ENCODE measurements around the gene PXDC1. TPM values are rescaled to one million over a fixed set of nuclear protein-coding genes. Genes with fewer than 3 reads are reported as not detected.
"Not testable (repeated sequence)": the region's sequence is repeated elsewhere in the genome, so short reads cannot be mapped to it uniquely, and the experiment has no call there.

PXDC1 gene
- total RNA-seq, 1 experiment from 2014 or later, result 42.9 TPM

DNA sequence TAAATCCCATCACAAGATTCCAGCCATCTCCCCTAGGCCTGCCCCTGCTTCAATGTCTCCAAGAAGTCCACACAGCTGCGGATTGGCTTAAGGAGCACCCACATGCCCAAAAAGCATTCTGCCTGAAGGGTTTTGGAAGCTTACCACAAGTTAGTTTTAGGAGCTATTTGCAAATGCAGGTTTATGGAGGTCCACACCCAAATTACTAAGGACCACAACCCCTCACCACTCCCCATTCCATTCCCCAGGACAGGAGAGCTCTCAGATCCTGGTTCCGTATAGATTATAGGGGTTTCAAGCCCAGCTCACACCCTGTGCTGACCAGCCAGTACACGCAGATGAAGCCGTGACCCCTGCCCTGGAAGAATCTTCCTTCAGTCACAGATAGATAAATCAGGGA is 24.3 kb upstream of the PXDC1 start:
- peaks cover 7% of the 10 kb centered on the region for H3K4me1 Mint-ChIP-seq (ENCODE audit: low read depth, unreplicated experiment)
- no peak overlapping the region for H3K4me3 Mint-ChIP-seq (ENCODE audit: unreplicated experiment)
- TF ChIP-seq, protein P1, sequence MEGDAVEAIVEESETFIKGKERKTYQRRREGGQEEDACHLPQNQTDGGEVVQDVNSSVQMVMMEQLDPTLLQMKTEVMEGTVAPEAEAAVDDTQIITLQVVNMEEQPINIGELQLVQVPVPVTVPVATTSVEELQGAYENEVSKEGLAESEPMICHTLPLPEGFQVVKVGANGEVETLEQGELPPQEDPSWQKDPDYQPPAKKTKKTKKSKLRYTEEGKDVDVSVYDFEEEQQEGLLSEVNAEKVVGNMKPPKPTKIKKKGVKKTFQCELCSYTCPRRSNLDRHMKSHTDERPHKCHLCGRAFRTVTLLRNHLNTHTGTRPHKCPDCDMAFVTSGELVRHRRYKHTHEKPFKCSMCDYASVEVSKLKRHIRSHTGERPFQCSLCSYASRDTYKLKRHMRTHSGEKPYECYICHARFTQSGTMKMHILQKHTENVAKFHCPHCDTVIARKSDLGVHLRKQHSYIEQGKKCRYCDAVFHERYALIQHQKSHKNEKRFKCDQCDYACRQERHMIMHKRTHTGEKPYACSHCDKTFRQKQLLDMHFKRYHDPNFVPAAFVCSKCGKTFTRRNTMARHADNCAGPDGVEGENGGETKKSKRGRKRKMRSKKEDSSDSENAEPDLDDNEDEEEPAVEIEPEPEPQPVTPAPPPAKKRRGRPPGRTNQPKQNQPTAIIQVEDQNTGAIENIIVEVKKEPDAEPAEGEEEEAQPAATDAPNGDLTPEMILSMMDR (IDR thresholded peaks at IDR 0.05; ENCODE audit: insufficient read depth in 1 of 2, low read depth in 1 of 2, low read length in 1 of 2, severe bottlenecking in 1 of 2, unreplicated experiment in 1 of 2), result no peak
- no peaks in the 10 kb centered on the region for H3K27me3 ChIP-seq (replicated peaks; ENCODE audit: control insufficient read depth, insufficient read depth, low read length)
- H3K9me3 Mint-ChIP-seq (ENCODE audit: unreplicated experiment), result no peaks in the 10 kb centered on the region
- intact Hi-C loops (cut with micrococcal nuclease; ENCODE audit: unreplicated experiment), result no loop called here
- POLR2A ChIA-PET, result no interaction called here
- H3K27me3 Mint-ChIP-seq (ENCODE audit: insufficient read depth, unreplicated experiment), result no peaks in the 10 kb centered on the region
- BruUV-seq (replicated peaks), result no TSS peak
- H3K9me3 ChIP-seq, result no peaks in the 10 kb centered on the region; the same call in 1 of the 2 replicates
- H3K4me1 ChIP-seq, result no peaks in the 10 kb centered on the region
- no peak overlapping the region for H3K27ac Mint-ChIP-seq (ENCODE audit: unreplicated experiment)
- H3K4me3 ChIP-seq (ENCODE audit: low read depth, low read length), result no peak overlapping the region
- H3K36me3 Mint-ChIP-seq (ENCODE audit: insufficient read depth, unreplicated experiment), result no peaks in the 10 kb centered on the region
- no peaks in the 10 kb centered on the region for H3K36me3 ChIP-seq (ENCODE audit: control insufficient read depth, insufficient read depth, low read length)
- DNase-seq, result no peak
- CTCF ChIA-PET, result no interaction called here

GRCh38 chr6:3775386-3775785 is 23.9 kb upstream of the PXDC1 start:
- H3K27me3 ChIP-seq (replicated peaks; ENCODE audit: control insufficient read depth, insufficient read depth, low read length), result no peaks in the 10 kb centered on the region
- no peaks in the 10 kb centered on the region for H3K36me3 Mint-ChIP-seq (ENCODE audit: insufficient read depth, unreplicated experiment)
- H3K9me3 ChIP-seq, result no peaks in the 10 kb centered on the region; the same call in 1 of the 2 replicates
- no peaks in the 10 kb centered on the region for H3K36me3 ChIP-seq (ENCODE audit: control insufficient read depth, insufficient read depth, low read length)
- intact Hi-C loops (cut with micrococcal nuclease; ENCODE audit: unreplicated experiment), result no loop called here
- BruUV-seq (replicated peaks), result no TSS peak
- POLR2A ChIA-PET, result no interaction called here
- TF ChIP-seq, protein P1 (IDR thresholded peaks at IDR 0.05; ENCODE audit: insufficient read depth in 1 of 2, low read depth in 1 of 2, low read length in 1 of 2, severe bottlenecking in 1 of 2, unreplicated experiment in 1 of 2), result no peak
- H3K4me3 ChIP-seq (ENCODE audit: low read depth, low read length), result no peak overlapping the region
- H3K27me3 Mint-ChIP-seq (ENCODE audit: insufficient read depth, unreplicated experiment), result no peaks in the 10 kb centered on the region
- CTCF ChIA-PET, result no interaction called here
- DNase-seq, result no peak
- no peaks in the 10 kb centered on the region for H3K9me3 Mint-ChIP-seq (ENCODE audit: unreplicated experiment)
- H3K27ac Mint-ChIP-seq (ENCODE audit: unreplicated experiment), result no peak overlapping the region
- no peak overlapping the region for H3K4me3 Mint-ChIP-seq (ENCODE audit: unreplicated experiment)
- peaks cover 7% of the 10 kb centered on the region for H3K4me1 Mint-ChIP-seq (ENCODE audit: low read depth, unreplicated experiment)
- H3K4me1 ChIP-seq, result no peaks in the 10 kb centered on the region

DNA sequence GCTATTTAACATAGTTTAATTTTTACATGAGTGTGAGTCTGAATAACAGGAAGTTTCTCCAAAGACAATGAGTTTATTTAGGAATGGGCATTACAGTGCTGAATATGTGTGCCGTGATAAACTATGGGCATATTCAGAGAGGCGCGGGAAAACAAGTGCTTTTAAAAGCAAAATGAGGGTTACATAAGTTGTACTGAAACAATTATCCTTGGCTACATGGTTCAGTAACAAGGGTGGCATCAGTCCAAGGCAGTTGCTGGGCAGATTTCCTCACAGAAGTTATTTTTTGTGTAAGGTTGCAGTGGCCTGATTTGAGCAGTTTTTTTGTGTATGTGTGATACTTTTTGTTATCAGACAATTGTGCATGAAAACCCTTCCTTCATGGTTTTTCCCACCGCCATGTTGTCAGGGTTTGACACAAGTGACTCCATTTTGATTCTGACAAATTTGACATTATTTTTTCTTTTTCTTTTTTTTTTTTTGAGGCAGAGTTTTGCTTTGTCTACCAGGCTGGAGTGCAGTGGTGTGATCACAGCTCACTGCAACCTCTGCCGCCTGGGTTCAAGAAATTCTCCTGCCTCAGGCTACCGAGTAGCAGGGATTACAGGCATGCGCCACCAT is 22.3 kb upstream of the PXDC1 start:
- CTCF ChIA-PET, result no interaction called here
- H3K4me3 ChIP-seq (ENCODE audit: low read depth, low read length), result no peak overlapping the region
- H3K4me1 Mint-ChIP-seq (ENCODE audit: low read depth, unreplicated experiment), result peaks cover 7% of the 10 kb centered on the region
- H3K4me1 ChIP-seq, result no peaks in the 10 kb centered on the region
- no peaks in the 10 kb centered on the region; the same call in 1 of the 2 replicates for H3K9me3 ChIP-seq
- no peaks in the 10 kb centered on the region for H3K27me3 Mint-ChIP-seq (ENCODE audit: insufficient read depth, unreplicated experiment)
- no peak overlapping the region for H3K27ac Mint-ChIP-seq (ENCODE audit: unreplicated experiment)
- H3K36me3 Mint-ChIP-seq (ENCODE audit: insufficient read depth, unreplicated experiment), result no peaks in the 10 kb centered on the region
- H3K4me3 Mint-ChIP-seq (ENCODE audit: unreplicated experiment), result no peak overlapping the region
- no peaks in the 10 kb centered on the region for H3K9me3 Mint-ChIP-seq (ENCODE audit: unreplicated experiment)
- TF ChIP-seq, protein P1 (IDR thresholded peaks at IDR 0.05; ENCODE audit: insufficient read depth in 1 of 2, low read depth in 1 of 2, low read length in 1 of 2, severe bottlenecking in 1 of 2, unreplicated experiment in 1 of 2), result no peak
- intact Hi-C loops (cut with micrococcal nuclease; ENCODE audit: unreplicated experiment), result no loop called here
- no peak for DNase-seq
- no peaks in the 10 kb centered on the region for H3K36me3 ChIP-seq (ENCODE audit: control insufficient read depth, insufficient read depth, low read length)
- POLR2A ChIA-PET, result no interaction called here
- no peaks in the 10 kb centered on the region for H3K27me3 ChIP-seq (replicated peaks; ENCODE audit: control insufficient read depth, insufficient read depth, low read length)
- no TSS peak for BruUV-seq (replicated peaks)

DNA sequence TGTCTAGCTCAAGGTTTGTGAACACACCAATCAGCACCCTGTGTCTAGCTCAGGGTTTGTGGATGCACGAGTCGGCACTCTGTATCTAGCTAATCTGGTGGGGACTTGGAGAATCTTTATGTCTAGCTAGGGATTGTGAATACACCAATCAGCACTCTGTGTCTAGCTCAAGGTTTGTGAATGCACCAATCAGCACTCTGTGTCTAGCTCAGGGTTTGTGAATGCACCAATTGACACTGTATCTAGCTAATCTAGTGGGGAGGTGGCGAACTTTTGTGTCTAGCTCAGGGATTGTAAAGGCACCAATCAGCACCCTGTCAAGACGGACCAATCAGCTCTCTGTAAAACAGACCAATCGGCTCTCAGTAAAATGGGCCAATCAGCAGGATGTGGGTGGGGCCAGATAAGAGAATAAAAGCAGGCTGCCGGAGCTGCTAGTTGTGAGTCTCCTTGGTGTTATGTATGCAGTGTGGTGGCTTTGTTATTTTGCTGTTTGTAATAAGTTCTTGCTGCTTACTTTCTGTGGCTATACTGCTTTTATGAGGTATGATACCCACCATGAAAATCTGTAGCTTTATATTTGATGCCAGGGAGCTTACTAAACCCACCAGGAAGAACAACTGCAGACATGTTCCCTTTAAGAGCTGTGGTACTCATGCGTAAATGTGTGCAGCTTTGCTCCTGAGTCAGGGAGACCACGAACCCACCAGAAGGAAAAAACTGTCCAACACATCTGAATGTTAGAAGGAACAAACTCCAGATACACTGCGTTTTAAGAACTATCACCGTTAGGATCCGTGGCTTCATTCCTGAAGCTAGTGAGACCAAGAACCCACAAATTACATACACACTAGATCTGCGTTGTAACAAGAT is 20.9 kb upstream of the PXDC1 start:
- H3K36me3 Mint-ChIP-seq (ENCODE audit: insufficient read depth, unreplicated experiment); H3K27ac Mint-ChIP-seq (ENCODE audit: unreplicated experiment); POLR2A ChIA-PET; H3K4me1 ChIP-seq; H3K4me1 Mint-ChIP-seq (ENCODE audit: low read depth, unreplicated experiment); H3K27me3 ChIP-seq (replicated peaks; ENCODE audit: control insufficient read depth, insufficient read depth, low read length); DNase-seq; H3K4me3 Mint-ChIP-seq (ENCODE audit: unreplicated experiment); BruUV-seq (replicated peaks); H3K27me3 Mint-ChIP-seq (ENCODE audit: insufficient read depth, unreplicated experiment); intact Hi-C loops (cut with micrococcal nuclease; ENCODE audit: unreplicated experiment); H3K36me3 ChIP-seq (ENCODE audit: control insufficient read depth, insufficient read depth, low read length); H3K9me3 ChIP-seq; CTCF ChIA-PET; H3K4me3 ChIP-seq (ENCODE audit: low read depth, low read length); H3K9me3 Mint-ChIP-seq (ENCODE audit: unreplicated experiment): not testable (repeated sequence)
